Activated CD4-positive, alpha-beta T cell treated with anti-CD3 and anti-CD28 coated beads for 36 hours (primary cell): ENCODE results near the gene ZNRF2. TPM values are rescaled to one million over a fixed set of nuclear protein-coding genes. Genes with fewer than 3 reads are reported as not detected.
A peak's percentile ranks its signal among the peaks of the same experiment; 100 is the strongest.
"Not testable (repeated sequence)": the region's sequence is repeated elsewhere in the genome, so short reads cannot be mapped to it uniquely, and the experiment has no call there.

ENCODE experiments used
- ATAC-seq: fragments of 200-7000 bp; cut with Tn5 transposase; one replicate; pipeline ENCODE4 v1.10.0; 2021; ENCODE audit warnings: mild to moderate bottlenecking, moderate library complexity
- CTCF ChIA-PET: fragments of 350-600 bp; sonication (Branson Sonifier 250); formaldehyde crosslinking; loops from one replicate; lab custom pipeline; 2021; ENCODE audit warnings: antibody characterized with exemption; lab: Charles Lee
- POLR2A ChIA-PET: fragments of 350-600 bp; sonication (Branson Sonifier 250); formaldehyde crosslinking; loops from one replicate; lab custom pipeline; 2021; ENCODE audit warnings: antibody characterized with exemption, inconsistent platforms; lab: Charles Lee
- DNase-seq: peaks from one replicate; pipeline ENCODE4 v3.0.0-alpha.2; 2020
- H3K27ac Mint-ChIP-seq: one replicate; pipeline ENCODE4 v1.8.0; 2021; ENCODE audit warnings: mixed read lengths
- H3K27me3 Mint-ChIP-seq: one replicate; pipeline ENCODE4 v1.8.0; 2021; ENCODE audit warnings: mixed read lengths
- H3K36me3 Mint-ChIP-seq: one replicate; pipeline ENCODE4 v1.8.0; 2021; ENCODE audit warnings: low read depth, mixed read lengths
- H3K4me1 Mint-ChIP-seq: one replicate; pipeline ENCODE4 v1.8.0; 2021; ENCODE audit warnings: mixed read lengths
- H3K4me3 Mint-ChIP-seq: one replicate; pipeline ENCODE4 v1.8.0; 2021; ENCODE audit warnings: mild to moderate bottlenecking, moderate library complexity, mixed read lengths
- H3K9me3 Mint-ChIP-seq: one replicate; pipeline ENCODE4 v1.8.0; 2021; ENCODE audit warnings: low read depth, mixed read lengths
- intact Hi-C, 2 experiments: fragments of 100-400 bp; cut with DNase I in 1 of 2; cut with micrococcal nuclease in 1 of 2; formaldehyde crosslinking; loops; one replicate each; pipeline versions ENCODE4 v1.14.2 to v1.15.1; 2022 to 2024; cut with DNase I, micrococcal nuclease
- total RNA-seq, 2 experiments: library from RNA; stranded (reverse); gene quantifications; one replicate each; pipeline ENCODE4 v1.2.3, GENCODE V29; 2021

The ZNRF2 gene
- total RNA-seq, 2 experiments from 2014 or later = 8.1 to 8.8 TPM

DNA sequence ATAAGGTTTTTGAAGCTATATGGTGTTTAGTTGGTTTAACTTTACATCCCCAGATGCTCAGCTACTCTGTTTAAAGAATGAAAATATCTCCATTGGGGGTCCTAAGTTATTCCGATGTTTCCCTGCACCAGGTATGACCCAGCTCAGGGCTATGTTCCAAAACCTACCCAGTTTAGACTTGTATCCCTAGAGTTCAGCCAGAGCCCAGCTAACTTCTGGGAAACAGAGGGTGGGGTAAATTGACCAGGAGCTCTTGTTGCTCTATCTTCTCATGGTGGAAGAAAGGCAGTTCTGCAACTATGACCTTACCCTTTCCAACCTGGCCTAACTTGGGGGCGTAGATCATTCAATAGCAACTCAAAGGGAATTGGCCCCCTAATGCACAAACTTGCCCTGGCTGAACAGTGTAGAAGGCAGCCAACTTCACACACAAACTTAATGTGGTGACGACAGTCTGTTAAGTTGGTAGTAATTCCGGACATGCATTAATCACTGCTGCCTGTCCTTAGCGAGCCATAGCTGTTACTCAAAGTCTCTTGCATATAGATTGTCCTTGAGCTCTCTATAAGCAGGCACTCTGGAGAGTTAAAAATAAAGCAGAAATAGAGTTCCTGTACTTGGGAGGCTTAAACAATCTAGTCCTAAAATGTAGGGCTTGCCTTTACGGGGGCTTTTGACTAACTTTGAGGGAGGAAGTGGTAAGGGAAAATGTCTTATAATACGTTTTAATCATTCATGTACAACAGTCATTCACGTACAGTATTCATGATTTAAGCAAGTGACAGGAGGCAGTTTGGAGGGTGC is 5.3 kb upstream of the ZNRF2 start:
- ChIA-PET CTCF (interaction anchor here (0.6 to 1.5 kb wide), 10 partner anchors 9 to 285 kb away, joined by 3 to 6 read pairs (median 4); no protein-coding TSS in a partner anchor), POLR2A (no interaction called here)
- DNase-seq (peak; percentile 20), ATAC-seq (no peak)
- intact Hi-C loops = loop anchor here in 1 of 2 experiments (10.0 kb wide), 1 partner anchor 466 kb away; no protein-coding TSS in a partner anchor
- Mint-ChIP-seq H3K4me3 (no peak overlapping the region), H3K36me3 (no peaks in the 10 kb centered on the region), H3K27me3 (no peaks in the 10 kb centered on the region), H3K4me1 (peaks cover 11% of the 10 kb centered on the region), H3K27ac (no peak overlapping the region), H3K9me3 (no peaks in the 10 kb centered on the region)

DNA sequence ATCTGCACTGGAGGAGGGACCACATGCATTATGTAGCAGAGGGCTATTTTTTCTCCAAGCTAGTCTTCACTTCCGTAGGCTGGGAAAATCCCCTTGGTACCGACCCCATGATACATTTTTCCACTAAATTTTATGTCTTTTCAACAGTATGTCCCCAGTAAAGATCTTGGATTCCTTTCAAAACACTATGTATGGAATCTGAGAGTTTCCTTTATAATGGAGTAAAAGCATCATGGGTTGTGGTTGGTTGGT is 4.8 kb upstream of the ZNRF2 start:
- Mint-ChIP-seq H3K4me3 (no peak overlapping the region), H3K36me3 (no peaks in the 10 kb centered on the region), H3K27me3 (no peaks in the 10 kb centered on the region), H3K4me1 (peaks cover 12% of the 10 kb centered on the region), H3K27ac (no peak overlapping the region), H3K9me3 (no peaks in the 10 kb centered on the region)
- ChIA-PET CTCF (interaction anchor here (0.6 to 1.5 kb wide), 6 partner anchors 9 to 299 kb away, joined by 3 to 5 read pairs (median 4); no protein-coding TSS in a partner anchor), POLR2A (no interaction called here)
- ATAC-seq = no peak
- intact Hi-C loops = loop anchor here in 1 of 2 experiments (10.0 kb wide), 1 partner anchor 465 kb away; no protein-coding TSS in a partner anchor
- no peak for DNase-seq

DNA sequence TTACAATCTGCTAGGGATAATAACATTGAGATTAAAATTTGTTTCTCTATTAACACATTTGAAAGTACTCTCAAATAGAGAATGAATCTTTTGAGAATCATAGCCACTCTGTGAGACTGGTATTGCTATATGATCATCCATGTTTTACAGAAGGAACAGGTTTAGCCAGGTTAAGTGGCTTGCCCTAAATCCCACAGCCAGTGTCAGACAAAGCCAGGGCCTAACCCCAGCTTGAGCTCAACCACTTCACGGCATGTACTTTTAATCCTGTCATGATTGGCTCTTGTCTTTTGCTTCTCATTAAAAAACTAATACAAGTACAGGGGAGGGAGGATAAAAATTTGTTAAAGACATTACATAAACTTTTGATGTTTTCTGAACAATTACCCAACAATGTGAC is 3.8 kb upstream of the ZNRF2 start:
- peaks cover 12% of the 10 kb centered on the region for H3K4me1 Mint-ChIP-seq
- ChIA-PET CTCF (interaction anchor here (0.6 to 1.5 kb wide), 2 partner anchors 11 to 89 kb away, joined by 3 to 4 read pairs; no protein-coding TSS in a partner anchor), POLR2A (no interaction called here)
- H3K27me3 Mint-ChIP-seq = no peaks in the 10 kb centered on the region
- no peak overlapping the region for H3K4me3 Mint-ChIP-seq
- no peaks in the 10 kb centered on the region for H3K36me3 Mint-ChIP-seq
- DNase-seq (no peak), ATAC-seq (no peak)
- H3K27ac Mint-ChIP-seq = no peak overlapping the region
- H3K9me3 Mint-ChIP-seq = no peaks in the 10 kb centered on the region
- intact Hi-C loops = loop anchor here (10.0 kb wide), 4 partner anchors 116 to 596 kb away; partner anchors contain the start of genes GARS1 (in 1 of the 2) and MTURN (in 1 of the 2)

DNA sequence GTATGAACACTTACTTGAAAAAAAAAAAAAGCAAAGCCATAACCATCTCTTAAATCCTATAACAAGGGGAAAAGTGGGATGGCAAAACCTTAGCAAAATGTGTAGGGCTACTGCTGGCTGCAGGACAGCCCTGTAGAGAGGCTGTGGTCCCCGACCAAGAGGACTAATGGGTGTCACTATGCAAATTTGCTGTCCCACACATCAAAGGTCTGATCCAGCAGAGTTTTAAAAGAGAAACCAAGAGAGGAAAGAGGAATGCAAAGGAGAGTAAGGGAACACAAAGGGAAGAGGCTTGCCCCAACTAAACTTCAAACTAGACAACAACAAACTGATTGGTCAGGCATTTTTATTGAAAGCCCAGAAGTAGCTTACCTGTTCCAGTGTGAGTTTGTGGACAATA is 3.1 kb upstream of the ZNRF2 start:
- DNase-seq = no peak
- ChIA-PET CTCF (interaction anchor here (0.6 kb wide), 2 partner anchors 89 to 222 kb away, joined by 3 read pairs; no protein-coding TSS in a partner anchor), POLR2A (no interaction called here)
- H3K27ac Mint-ChIP-seq = no peak overlapping the region
- no peak for ATAC-seq
- no peaks in the 10 kb centered on the region for H3K27me3 Mint-ChIP-seq
- intact Hi-C loops = loop anchor here (10.0 kb wide), 4 partner anchors 116 to 596 kb away; partner anchors contain the start of genes GARS1 (in 1 of the 2) and MTURN (in 1 of the 2)
- no peak overlapping the region for H3K4me3 Mint-ChIP-seq
- H3K36me3 Mint-ChIP-seq = peaks cover 4% of the 10 kb centered on the region
- H3K4me1 Mint-ChIP-seq = peaks cover 16% of the 10 kb centered on the region
- H3K9me3 Mint-ChIP-seq = no peaks in the 10 kb centered on the region

DNA sequence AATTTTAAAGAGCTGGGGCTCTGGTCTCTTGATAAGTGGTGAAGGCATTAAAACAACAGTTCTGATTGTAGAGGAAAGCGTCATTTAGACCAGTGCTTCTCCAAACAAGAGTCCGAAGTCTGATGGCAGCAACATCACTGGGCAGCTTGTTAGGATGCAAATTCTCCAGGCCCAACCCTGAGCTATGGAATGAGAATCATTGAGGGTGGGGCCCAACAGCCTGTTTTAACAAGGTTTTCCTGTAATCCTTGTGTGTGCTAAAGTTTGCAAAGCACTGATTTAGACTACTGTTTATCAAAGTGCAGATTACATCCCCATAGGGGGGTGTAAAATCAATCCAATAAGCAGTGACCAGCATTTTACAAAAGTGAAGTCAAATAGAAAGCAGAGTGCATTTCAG is 2.6 kb upstream of the ZNRF2 start:
- intact Hi-C loops = loop anchor here (10.0 kb wide), 4 partner anchors 117 to 597 kb away; partner anchors contain the start of genes GARS1 (in 1 of the 2) and MTURN (in 1 of the 2)
- POLR2A ChIA-PET = no interaction called here

DNA sequence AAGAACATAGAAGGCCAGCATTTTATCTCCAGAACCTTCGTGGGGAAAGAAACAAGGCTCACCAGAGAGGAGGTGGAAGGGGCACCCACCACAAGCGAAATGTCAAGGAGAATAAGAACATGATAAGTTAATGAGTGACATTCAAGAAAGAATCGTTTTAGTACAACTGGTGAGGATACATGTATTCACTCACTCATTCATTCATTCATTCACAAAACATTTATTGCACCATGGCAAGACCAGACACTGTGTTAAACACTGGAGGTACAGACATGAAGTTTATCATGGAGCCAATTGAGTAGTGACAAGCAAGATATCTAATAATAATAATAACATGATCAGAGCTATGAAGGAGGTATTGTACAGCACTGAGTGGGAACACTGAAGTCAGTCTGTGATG is 1.7 kb upstream of the ZNRF2 start:
- ChIA-PET POLR2A (no interaction called here), CTCF (interaction anchor here (0.6 to 0.7 kb wide), 2 partner anchors 133 to 200 kb away, joined by 4 read pairs; no protein-coding TSS in a partner anchor)
- intact Hi-C loops = loop anchor here (10.0 kb wide), 4 partner anchors 118 to 598 kb away; partner anchors contain the start of genes GARS1 (in 1 of the 2) and MTURN (in 1 of the 2)
- ATAC-seq (no peak), DNase-seq (no peak)
- H3K27me3 Mint-ChIP-seq = no peaks in the 10 kb centered on the region
- H3K4me3 Mint-ChIP-seq = no peak overlapping the region
- H3K27ac Mint-ChIP-seq = no peak overlapping the region
- H3K9me3 Mint-ChIP-seq = no peaks in the 10 kb centered on the region
- peaks cover 28% of the 10 kb centered on the region for H3K4me1 Mint-ChIP-seq
- peaks cover 4% of the 10 kb centered on the region for H3K36me3 Mint-ChIP-seq

More for the DNA sequence above, 2.6 kb upstream of the ZNRF2 start:
- no peaks in the 10 kb centered on the region for H3K9me3 Mint-ChIP-seq
- ATAC-seq (no peak), DNase-seq (no peak)
- no peak overlapping the region for H3K4me3 Mint-ChIP-seq
- H3K36me3 Mint-ChIP-seq = peaks cover 4% of the 10 kb centered on the region
- peaks cover 22% of the 10 kb centered on the region for H3K4me1 Mint-ChIP-seq
- H3K27me3 Mint-ChIP-seq = no peaks in the 10 kb centered on the region
- CTCF ChIA-PET = interaction anchor here (0.6 to 0.7 kb wide), 2 partner anchors 201 to 222 kb away, joined by 3 to 4 read pairs; no protein-coding TSS in a partner anchor
- no peak overlapping the region for H3K27ac Mint-ChIP-seq

DNA sequence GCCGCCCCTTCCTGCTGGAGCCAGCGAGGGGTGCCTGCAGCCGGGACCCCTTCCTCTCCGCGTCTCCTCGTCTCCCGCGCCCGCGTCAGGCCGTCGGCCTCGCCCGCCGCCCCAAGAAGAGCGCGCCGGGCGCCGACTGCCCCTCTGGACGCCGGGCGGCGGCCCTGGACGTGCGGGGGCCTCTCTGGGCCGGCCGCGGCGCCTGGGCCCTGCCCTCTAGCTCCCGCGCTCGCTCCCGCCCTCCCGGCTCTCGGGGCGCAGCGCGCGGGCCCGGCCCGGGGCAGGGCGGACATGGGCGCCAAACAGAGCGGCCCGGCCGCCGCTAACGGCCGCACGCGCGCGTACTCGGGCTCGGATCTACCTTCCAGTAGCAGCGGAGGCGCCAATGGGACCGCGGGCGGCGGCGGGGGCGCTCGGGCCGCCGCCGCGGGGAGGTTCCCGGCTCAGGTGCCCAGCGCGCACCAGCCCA is 704 bp downstream of the ZNRF2 start:
- intact Hi-C loops = loop anchor here (2.0 to 10.0 kb wide), 9 partner anchors 38 to 600 kb away; partner anchors contain the start of genes FKBP14 (in 1 of the 2), GARS1 (in 1 of the 2), GGCT (in 1 of the 2) and MTURN (in 1 of the 2)
- no peaks in the 10 kb centered on the region for H3K9me3 Mint-ChIP-seq
- DNase-seq (peak; percentile 57), ATAC-seq (no peak)
- no peak overlapping the region for H3K27ac Mint-ChIP-seq
- no peaks in the 10 kb centered on the region for H3K27me3 Mint-ChIP-seq
- peak overlapping the region; percentile 74 for H3K4me3 Mint-ChIP-seq
- CTCF ChIA-PET = no interaction called here
- POLR2A ChIA-PET = no interaction called here
- peaks cover 40% of the 10 kb centered on the region for H3K4me1 Mint-ChIP-seq
- peaks cover 4% of the 10 kb centered on the region for H3K36me3 Mint-ChIP-seq

DNA sequence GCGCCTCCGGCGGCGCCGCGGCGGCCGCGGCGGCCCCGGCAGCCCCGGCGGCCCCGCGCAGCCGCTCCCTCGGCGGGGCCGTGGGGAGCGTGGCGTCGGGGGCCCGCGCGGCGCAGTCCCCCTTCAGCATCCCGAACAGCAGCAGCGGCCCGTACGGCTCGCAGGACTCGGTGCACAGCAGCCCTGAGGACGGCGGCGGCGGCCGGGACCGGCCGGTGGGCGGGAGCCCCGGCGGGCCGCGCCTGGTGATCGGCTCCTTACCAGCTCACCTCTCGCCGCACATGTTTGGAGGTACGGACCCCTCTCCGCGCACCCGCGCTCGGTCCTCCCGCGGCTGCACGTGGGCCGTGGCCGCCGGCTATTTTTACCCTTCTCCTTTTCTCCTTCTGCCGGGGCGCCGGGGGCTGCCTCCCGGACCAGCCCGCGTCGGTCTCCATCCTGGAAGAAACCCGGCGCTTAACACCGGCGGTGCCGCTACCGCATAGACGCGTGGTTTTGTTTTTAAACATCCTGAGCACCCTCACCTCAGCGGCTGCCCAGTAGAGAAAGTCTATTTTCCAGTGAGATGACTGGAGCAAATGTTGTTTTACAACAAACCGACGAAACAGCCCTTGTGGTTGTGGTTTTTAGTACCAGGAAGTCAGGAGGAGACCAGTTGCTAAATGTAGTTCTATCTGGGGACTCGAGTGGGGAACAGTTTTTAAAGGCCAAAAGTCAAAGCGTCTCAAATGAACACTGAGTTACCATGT is 1.3 kb downstream of the ZNRF2 start:
- no peaks in the 10 kb centered on the region for H3K9me3 Mint-ChIP-seq
- intact Hi-C loops = loop anchor here (2.0 to 10.0 kb wide), 10 partner anchors 23 to 601 kb away; partner anchors contain the start of genes FKBP14 (in 1 of the 2), GARS1 (in 1 of the 2), GGCT (in 1 of the 2) and MTURN (in 1 of the 2)
- DNase-seq = peak; percentile 80
- H3K36me3 Mint-ChIP-seq = peaks cover 4% of the 10 kb centered on the region
- H3K4me3 Mint-ChIP-seq = peak overlapping the region; percentile 95
- peak overlapping the region; percentile 97 for H3K27ac Mint-ChIP-seq
- H3K27me3 Mint-ChIP-seq = no peaks in the 10 kb centered on the region
- POLR2A ChIA-PET = no interaction called here
- ATAC-seq = peak; percentile 7
- peaks cover 44% of the 10 kb centered on the region for H3K4me1 Mint-ChIP-seq
- CTCF ChIA-PET = no interaction called here

DNA sequence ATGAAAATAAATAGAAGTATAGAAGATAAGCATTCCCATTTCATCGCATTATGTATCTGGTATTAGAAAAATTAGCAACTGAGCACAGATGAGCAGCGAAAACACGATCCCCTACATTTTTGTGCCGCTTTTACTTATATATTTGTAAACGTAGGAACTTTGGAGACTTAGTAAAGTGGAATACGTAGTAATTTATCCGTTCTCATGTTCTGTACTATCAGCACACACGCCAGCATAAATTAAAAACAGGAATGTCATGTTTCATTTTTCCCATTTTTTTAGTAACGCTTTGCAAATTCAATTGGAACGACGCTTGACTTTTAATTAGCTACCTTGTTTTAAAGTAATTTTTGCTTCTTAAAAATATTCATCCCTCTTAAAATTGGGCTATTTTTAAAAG is 2.4 kb downstream of the ZNRF2 start:
- ATAC-seq (no peak), DNase-seq (no peak)
- ChIA-PET POLR2A (no interaction called here), CTCF (interaction anchor here (0.7 kb wide), 1 partner anchor 21 kb away, joined by 3 read pairs; no protein-coding TSS in a partner anchor)
- H3K9me3 Mint-ChIP-seq = no peaks in the 10 kb centered on the region
- intact Hi-C loops = loop anchor here (2.0 to 10.0 kb wide), 6 partner anchors 22 to 602 kb away; partner anchors contain the start of genes GARS1 (in 1 of the 2) and MTURN (in 1 of the 2)
- H3K36me3 Mint-ChIP-seq = peaks cover 4% of the 10 kb centered on the region
- no peaks in the 10 kb centered on the region for H3K27me3 Mint-ChIP-seq
- peak overlapping the region; percentile 95 for H3K4me3 Mint-ChIP-seq
- peaks cover 54% of the 10 kb centered on the region for H3K4me1 Mint-ChIP-seq
- no peak overlapping the region for H3K27ac Mint-ChIP-seq

DNA sequence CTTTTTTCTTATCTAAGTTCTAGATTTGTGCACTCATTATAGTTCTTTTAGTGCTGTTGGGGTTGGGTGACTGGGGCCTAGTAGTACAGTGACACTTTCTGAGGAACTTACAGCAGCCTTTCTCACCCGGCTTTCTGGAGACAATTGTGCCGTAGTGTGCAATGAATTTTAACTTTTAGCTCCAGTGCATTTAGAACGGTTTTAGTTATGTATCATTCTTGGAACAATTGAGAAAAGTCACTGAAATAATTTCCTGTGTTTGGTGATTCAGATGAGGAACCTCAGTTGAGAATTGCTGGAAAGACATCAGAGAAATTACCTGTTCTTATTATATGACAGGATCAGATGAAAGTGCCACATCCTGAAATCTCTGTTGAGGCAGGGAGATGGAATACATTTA is 3.2 kb downstream of the ZNRF2 start:
- Mint-ChIP-seq H3K4me3 (peak overlapping the region; percentile 5), H3K4me1 (peaks cover 58% of the 10 kb centered on the region)
- H3K36me3 Mint-ChIP-seq, H3K9me3 Mint-ChIP-seq, ATAC-seq, CTCF ChIA-PET, H3K27ac Mint-ChIP-seq, H3K27me3 Mint-ChIP-seq, DNase-seq: not testable (repeated sequence)
- intact Hi-C loops = loop anchor here (2.0 to 10.0 kb wide), 6 partner anchors 21 to 603 kb away; partner anchors contain the start of genes GARS1 (in 1 of the 2) and MTURN (in 1 of the 2)
- POLR2A ChIA-PET = interaction anchor here (0.6 to 0.7 kb wide), 2 partner anchors 35 to 48 kb away, joined by 3 to 4 read pairs; no protein-coding TSS in a partner anchor
